ENCODE data around the gene SRC. TPM values are rescaled to one million over a fixed set of nuclear protein-coding genes. Genes with fewer than 3 reads are reported as not detected.

Gene SRC
- total and polyA plus RNA-seq, 2 of the 8 experiments (the other 6 are each of a cell fraction or from before 2014, with no cell fraction given), result 27.6 to 28.8 TPM

DNA sequence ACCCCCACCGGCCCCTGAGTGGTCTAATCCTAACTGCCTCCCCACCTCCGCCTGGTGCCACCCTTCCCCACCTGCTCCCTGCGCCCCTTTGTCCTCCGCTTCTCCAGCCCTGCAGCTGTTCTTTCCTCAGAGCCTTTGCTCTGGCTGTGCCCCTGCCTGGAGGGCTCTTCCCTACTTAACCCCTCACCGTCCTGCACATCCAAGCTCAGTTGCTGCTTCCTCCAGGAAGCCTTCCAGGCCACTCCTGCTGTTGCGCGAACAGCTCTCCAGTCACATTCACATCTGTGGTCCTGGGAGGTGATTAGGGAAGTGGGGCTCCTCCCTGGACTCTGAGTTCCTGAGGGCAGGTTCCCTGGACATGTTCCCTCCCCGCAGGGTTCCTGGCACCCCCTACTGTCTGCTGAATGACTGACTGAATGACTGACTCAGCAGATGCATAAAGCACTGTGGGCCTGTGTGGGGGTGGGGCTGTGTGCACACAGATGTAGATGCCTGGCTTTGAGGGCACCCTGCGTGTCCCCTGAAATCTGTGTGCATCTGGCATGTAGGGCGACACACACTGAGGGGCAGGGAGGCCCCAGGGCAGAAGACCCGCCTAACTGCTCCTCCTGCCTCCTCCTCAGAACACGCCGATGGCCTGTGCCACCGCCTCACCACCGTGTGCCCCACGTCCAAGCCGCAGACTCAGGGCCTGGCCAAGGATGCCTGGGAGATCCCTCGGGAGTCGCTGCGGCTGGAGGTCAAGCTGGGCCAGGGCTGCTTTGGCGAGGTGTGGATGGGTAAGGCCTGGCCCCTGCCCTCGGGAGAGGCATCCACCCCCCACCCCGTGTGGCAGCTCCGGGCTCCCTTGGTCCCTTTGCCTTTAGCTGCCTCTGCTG is 51.4 kb downstream of the SRC start (continued):
- TF ChIP-seq TEAD4 (IDR thresholded peaks at IDR 0.05; ENCODE audit: low read depth, low read length), result no peak
- TF ChIP-seq CBX5 (IDR thresholded peaks at IDR 0.05; ENCODE audit: low read depth, low read length), result no peak
- TF ChIP-seq KDM5A (IDR thresholded peaks at IDR 0.05; ENCODE audit: low read length), result no peak
- TF ChIP-seq RXRA (IDR thresholded peaks at IDR 0.05; ENCODE audit: insufficient read depth, low read depth, low read length), result no peak
- TF ChIP-seq TCF12 (IDR thresholded peaks at IDR 0.05; ENCODE audit: low read depth, low read length), result no peak
- no peak for TF ChIP-seq TAF1 (IDR thresholded peaks at IDR 0.05; ENCODE audit: low read depth, low read length)
- TF ChIP-seq, protein P1, sequence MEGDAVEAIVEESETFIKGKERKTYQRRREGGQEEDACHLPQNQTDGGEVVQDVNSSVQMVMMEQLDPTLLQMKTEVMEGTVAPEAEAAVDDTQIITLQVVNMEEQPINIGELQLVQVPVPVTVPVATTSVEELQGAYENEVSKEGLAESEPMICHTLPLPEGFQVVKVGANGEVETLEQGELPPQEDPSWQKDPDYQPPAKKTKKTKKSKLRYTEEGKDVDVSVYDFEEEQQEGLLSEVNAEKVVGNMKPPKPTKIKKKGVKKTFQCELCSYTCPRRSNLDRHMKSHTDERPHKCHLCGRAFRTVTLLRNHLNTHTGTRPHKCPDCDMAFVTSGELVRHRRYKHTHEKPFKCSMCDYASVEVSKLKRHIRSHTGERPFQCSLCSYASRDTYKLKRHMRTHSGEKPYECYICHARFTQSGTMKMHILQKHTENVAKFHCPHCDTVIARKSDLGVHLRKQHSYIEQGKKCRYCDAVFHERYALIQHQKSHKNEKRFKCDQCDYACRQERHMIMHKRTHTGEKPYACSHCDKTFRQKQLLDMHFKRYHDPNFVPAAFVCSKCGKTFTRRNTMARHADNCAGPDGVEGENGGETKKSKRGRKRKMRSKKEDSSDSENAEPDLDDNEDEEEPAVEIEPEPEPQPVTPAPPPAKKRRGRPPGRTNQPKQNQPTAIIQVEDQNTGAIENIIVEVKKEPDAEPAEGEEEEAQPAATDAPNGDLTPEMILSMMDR (IDR thresholded peaks at IDR 0.05; ENCODE audit: control extremely low read depth in 1 of 3, insufficient read depth in 1 of 3, low read depth in 1 of 3, low read length in 3 of 3), result no peak
- TF ChIP-seq EZH2 (IDR thresholded peaks at IDR 0.05; ENCODE audit: low read depth, low read length, severe bottlenecking), result no peak
- TF ChIP-seq POLR2A (IDR thresholded peaks at IDR 0.05; ENCODE audit: control extremely low read depth in 1 of 2, low read depth in 2 of 2, low read length in 2 of 2), result peak in 1 of 2 experiments; percentile 28; a peak in 1 of 3 replicates
- no peak for TF ChIP-seq JUN (IDR thresholded peaks at IDR 0.05; ENCODE audit: low read depth, low read length)
- TF ChIP-seq TBP (IDR thresholded peaks at IDR 0.05; ENCODE audit: low read depth, low read length), result no peak
- no peak for TF ChIP-seq ZNF274 (IDR thresholded peaks at IDR 0.05; ENCODE audit: borderline replicate concordance, extremely low read depth, low read length)
- peak; percentile 75 for TF ChIP-seq MAFK (IDR thresholded peaks at IDR 0.05; ENCODE audit: low read depth, low read length)
- no peak; the same call in 1 of the 2 replicates for TF ChIP-seq KDM1A (IDR thresholded peaks at IDR 0.05; ENCODE audit: borderline replicate concordance, low read length)
- TF ChIP-seq ATF3 (IDR thresholded peaks at IDR 0.05; ENCODE audit: insufficient read depth, low read depth, low read length), result no peak
- TF ChIP-seq CHD1 (IDR thresholded peaks at IDR 0.05; ENCODE audit: low read depth, low read length), result no peak
- TF ChIP-seq SIRT6 (IDR thresholded peaks at IDR 0.05; ENCODE audit: low read length), result no peak
- TF ChIP-seq SP1 (IDR thresholded peaks at IDR 0.05; ENCODE audit: low read depth, low read length), result 0 out of 2 replicates have a peak, but pooled peaks have one; percentile 12
- TF ChIP-seq KDM4A (IDR thresholded peaks at IDR 0.05; ENCODE audit: low read depth, low read length, severe bottlenecking), result no peak

All from H1 (cell line).